ENCODE measurements around the gene DNAH1.
"Not testable (repeated sequence)": the region's sequence is repeated elsewhere in the genome, so short reads cannot be mapped to it uniquely, and the experiment has no call there.

Gene DNAH1

GRCh38 chr3:52313774-52314188 lies 2.3 kb upstream of the DNAH1 start:
- DNase-seq: no peak

GRCh38 chr3:52314489-52314888 lies 1.6 kb upstream of the DNAH1 start:
- DNase-seq: no peak

GRCh38 chr3:52315006-52315405 lies 1.1 kb upstream of the DNAH1 start:
- DNase-seq: no peak

GRCh38 chr3:52317208-52318000 lies 1.3 kb downstream of the DNAH1 start:
- peak; percentile 40 for DNase-seq

- DNase-seq: no peak
Observed at GRCh38 chr3:52318186-52318816, 2.2 kb downstream of the DNAH1 start.

- no peak for DNase-seq
Observed at GRCh38 chr3:52319921-52320595, 3.9 kb downstream of the DNAH1 start.

- no peak for DNase-seq
Observed at GRCh38 chr3:52321481-52321880, 5.4 kb downstream of the DNAH1 start.

GRCh38 chr3:52322466-52322865 lies 6.3 kb downstream of the DNAH1 start:
- DNase-seq: no peak

- DNase-seq: no peak
Observed at GRCh38 chr3:52323526-52324295, 7.6 kb downstream of the DNAH1 start.

- DNase-seq: no peak
Observed at GRCh38 chr3:52324676-52325075, 8.6 kb downstream of the DNAH1 start.

GRCh38 chr3:52325686-52326085 lies 9.6 kb downstream of the DNAH1 start:
- no peak for DNase-seq

- no peak for DNase-seq
Observed at GRCh38 chr3:52326976-52327375, 10.9 kb downstream of the DNAH1 start.

- DNase-seq: no peak
Observed at GRCh38 chr3:52327486-52328290, 11.6 kb downstream of the DNAH1 start.

GRCh38 chr3:52328536-52329080 lies 12.5 kb downstream of the DNAH1 start:
- no peak for DNase-seq

GRCh38 chr3:52330194-52330805 lies 14.2 kb downstream of the DNAH1 start:
- no peak for DNase-seq

- DNase-seq: no peak
Observed at GRCh38 chr3:52331091-52331490, 15.0 kb downstream of the DNAH1 start.

GRCh38 chr3:52331906-52332305 lies 15.8 kb downstream of the DNAH1 start:
- no peak for DNase-seq

GRCh38 chr3:52333869-52334557 lies 17.9 kb downstream of the DNAH1 start:
- DNase-seq: no peak

- not testable (repeated sequence) for DNase-seq
Observed at GRCh38 chr3:52338131-52338530, 22.0 kb downstream of the DNAH1 start.

GRCh38 chr3:52339612-52340011 lies 23.5 kb downstream of the DNAH1 start:
- peak; percentile 37 for DNase-seq

GRCh38 chr3:52341123-52341522 lies 25.0 kb downstream of the DNAH1 start:
- DNase-seq: no peak
